Measurements from ENCODE around the gene MAN1A1. TPM values are rescaled to one million over a fixed set of nuclear protein-coding genes. Genes with fewer than 3 reads are reported as not detected.

Gene MAN1A1
- total and polyA plus RNA-seq, 2 of the 8 experiments (the other 6 are each of a cell fraction or from before 2014, with no cell fraction given), result 1.8 to 5.4 TPM

DNA sequence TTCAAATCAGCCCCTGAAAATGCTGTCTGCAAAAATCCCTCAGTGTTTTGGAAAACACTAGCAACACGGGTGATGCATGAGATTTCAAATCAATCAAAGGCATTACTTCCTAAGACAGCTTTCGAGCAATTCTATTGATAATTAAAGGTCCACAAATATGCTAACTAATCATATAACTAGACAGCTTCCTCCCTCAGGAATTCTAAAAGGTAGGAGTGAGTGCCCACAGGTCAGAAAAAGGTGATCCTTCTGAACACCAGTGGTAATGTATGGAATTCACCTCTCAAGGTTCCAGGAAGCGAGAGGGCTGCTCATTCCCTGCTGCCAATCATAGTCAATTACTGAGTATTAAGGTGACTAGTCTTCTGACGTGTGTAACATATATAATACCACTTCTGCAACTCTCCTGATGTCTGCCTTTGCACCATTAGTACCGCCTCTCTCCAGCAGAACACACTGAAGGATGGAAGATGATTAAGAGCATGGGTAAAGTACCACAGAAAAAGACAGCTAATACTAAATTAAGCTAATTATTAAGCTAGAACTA lies 16.4 kb downstream of the MAN1A1 start:
- H3K79me1 ChIP-seq (ENCODE audit: low read depth, low read length), result no peaks in the 10 kb centered on the region
- FAIRE-seq (no peak), DNase-seq (ENCODE audit: low read depth in 1 of 2, low spot score in 2 of 2) (no peak)
- no peaks in the 10 kb centered on the region for H4K20me1 ChIP-seq (replicated peaks in 1 of 2; ENCODE audit: control insufficient read depth in 1 of 2, insufficient read depth in 2 of 2, low read length in 2 of 2)
- H2AFZ ChIP-seq (ENCODE audit: low read length), result no peak overlapping the region
- POLR2A ChIA-PET (ENCODE audit: partially characterized antibody), result no interaction called here
- no peaks in the 10 kb centered on the region for H3K79me2 ChIP-seq (ENCODE audit: control insufficient read depth in 1 of 2, insufficient read depth in 2 of 2, low read length in 2 of 2)
- H2BK20ac ChIP-seq (ENCODE audit: low read length), result no peak overlapping the region
- H3K56ac ChIP-seq (replicated peaks; ENCODE audit: insufficient read length, low read depth, low read length), result no peak overlapping the region
- H4K8ac ChIP-seq (ENCODE audit: extremely low read depth, insufficient read depth, low read length), result no peak overlapping the region
- no peaks in the 10 kb centered on the region for H3K36me3 ChIP-seq (ENCODE audit: control insufficient read depth in 2 of 4, insufficient read depth in 4 of 4, low read length in 3 of 4)
- no peak overlapping the region for H4K91ac ChIP-seq (replicated peaks; ENCODE audit: insufficient read length, low read length)
- H3K27ac ChIP-seq (ENCODE audit: low read depth, low read length), result no peak overlapping the region
- no peak overlapping the region for H3K4ac ChIP-seq (replicated peaks; ENCODE audit: insufficient read length, low read depth, low read length)
- H3K4me2 ChIP-seq (ENCODE audit: insufficient read depth in 1 of 2, low read depth in 2 of 2, low read length in 2 of 2), result no peak overlapping the region
- no peak overlapping the region for H3K18ac ChIP-seq (ENCODE audit: extremely low read depth, low read length)
- H2BK5ac ChIP-seq (ENCODE audit: low read depth, low read length), result no peak overlapping the region
- CTCF ChIA-PET (ENCODE audit: partially characterized antibody), result interaction anchor here (0.6 to 4.2 kb wide), 30 partner anchors 10 to 739 kb away, joined by 3 to 23 read pairs (median 4); no protein-coding TSS in a partner anchor
- H3K4me3 ChIP-seq (ENCODE audit: extremely low read depth in 1 of 4, insufficient read depth in 2 of 4, low read depth in 3 of 4, low read length in 4 of 4), result no peak overlapping the region
- no peaks in the 10 kb centered on the region for H3K9me3 ChIP-seq (ENCODE audit: insufficient read depth in 2 of 2, low read depth in 1 of 2, low read length in 1 of 2)
- no peaks in the 10 kb centered on the region for H3K27me3 ChIP-seq (replicated peaks in 1 of 4; ENCODE audit: control insufficient read depth in 3 of 4, extremely low read depth in 1 of 4, insufficient read depth in 3 of 4, low read length in 3 of 4)
- peaks cover 2% of the 10 kb centered on the region; the same call in 1 of the 2 replicates for H3K23me2 ChIP-seq (ENCODE audit: low read depth, low read length)
- no peak overlapping the region for H3K23ac ChIP-seq (ENCODE audit: insufficient read length)
- H4K5ac ChIP-seq (ENCODE audit: insufficient read length, low read depth, low read length), result no peak overlapping the region
- H3K9ac ChIP-seq (replicated peaks in 1 of 4; ENCODE audit: extremely low read depth in 1 of 4, low read depth in 3 of 4, low read length in 3 of 4), result no peak overlapping the region
- H2AK5ac ChIP-seq (ENCODE audit: low read depth, low read length), result no peak overlapping the region
- no peak overlapping the region for H2BK12ac ChIP-seq (ENCODE audit: low read depth, low read length)
- 83% methylated on average over 5 of the region's 5 CpGs; no CpG with 5 or more reads in 1 of the 2 experiments for WGBS, 2 experiments (ENCODE audit: extremely low coverage in 1 of 2, insufficient coverage in 1 of 2, insufficient read length in 1 of 2, insufficient replicate concordance in 2 of 2, low coverage in 1 of 2, low lambda C conversion rate in 2 of 2, missing lambda C conversion rate in 1 of 2)
- no peak overlapping the region for H3K14ac ChIP-seq (ENCODE audit: insufficient read length)
- no peak overlapping the region for H2BK15ac ChIP-seq (ENCODE audit: low read length)
- H3K4me1 ChIP-seq (replicated peaks in 1 of 4; ENCODE audit: control insufficient read depth in 3 of 4, insufficient read depth in 4 of 4, low read length in 3 of 4), result peaks cover 0 to 3% (median 2%) of the 10 kb centered on the region in 4 experiments; a peak in 2 of 7 replicates
- H2BK120ac ChIP-seq (replicated peaks; ENCODE audit: low read depth, low read length), result no peak overlapping the region
- no peak for TF ChIP-seq SIN3A (conservative IDR thresholded peaks at IDR 0.05 in 1 of 2, IDR thresholded peaks at IDR 0.05 in 1 of 2; ENCODE audit: low read depth in 1 of 2, low read length in 2 of 2)
- TF ChIP-seq NRF1 (IDR thresholded peaks at IDR 0.05; ENCODE audit: low read depth, low read length), result no peak
- TF ChIP-seq, protein P1, sequence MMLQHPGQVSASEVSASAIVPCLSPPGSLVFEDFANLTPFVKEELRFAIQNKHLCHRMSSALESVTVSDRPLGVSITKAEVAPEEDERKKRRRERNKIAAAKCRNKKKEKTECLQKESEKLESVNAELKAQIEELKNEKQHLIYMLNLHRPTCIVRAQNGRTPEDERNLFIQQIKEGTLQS (IDR thresholded peaks at IDR 0.05; ENCODE audit: insufficient read depth, low read depth, low read length), result no peak
- no peak for TF ChIP-seq POLR2A (IDR thresholded peaks at IDR 0.05; ENCODE audit: control extremely low read depth in 1 of 2, low read depth in 2 of 2, low read length in 2 of 2)
- no peak for TF ChIP-seq SP1 (IDR thresholded peaks at IDR 0.05; ENCODE audit: low read depth, low read length)
- no peak for TF ChIP-seq GABPA (IDR thresholded peaks at IDR 0.05; ENCODE audit: borderline replicate concordance, insufficient read depth, low read length)
- TF ChIP-seq EP300 (IDR thresholded peaks at IDR 0.05; ENCODE audit: borderline replicate concordance in 1 of 2, low read depth in 2 of 2, low read length in 2 of 2), result no peak
- no peak for TF ChIP-seq RXRA (IDR thresholded peaks at IDR 0.05; ENCODE audit: insufficient read depth, low read depth, low read length)
- no peak for TF ChIP-seq CHD1 (IDR thresholded peaks at IDR 0.05; ENCODE audit: low read depth, low read length)
- no peak for TF ChIP-seq BRCA1 (IDR thresholded peaks at IDR 0.05; ENCODE audit: low read depth, low read length)
- TF ChIP-seq FOSL1 (IDR thresholded peaks at IDR 0.05; ENCODE audit: insufficient read depth, low read depth, low read length), result no peak
- no peak for TF ChIP-seq PHF8 (conservative IDR thresholded peaks at IDR 0.05; ENCODE audit: low read depth, low read length)
